GM23338 (cell line): ENCODE measurements around the gene NYAP2. TPM values are rescaled to one million over a fixed set of nuclear protein-coding genes. Genes with fewer than 3 reads are reported as not detected.

Source experiments
- ATAC-seq: fragments of 200-7000 bp; cut with Tn5 transposase; 3 replicates; pipeline ENCODE4 v1.9.1; 2020
- DNase-seq: peaks from one replicate; pipeline ENCODE4 v3.0.0-alpha.2; 2015; ENCODE audit warnings: low spot score
- H2AFZ ChIP-seq: fragments of 200-600 bp; sonication (generic); 2 replicates; pipeline ENCODE4 v1.8.0; 2016; ENCODE audit warnings: antibody characterized with exemption, mild to moderate bottlenecking, moderate library complexity
- H3F3A ChIP-seq: fragments of 200-600 bp; sonication (generic); replicated peaks from 2 replicates; pipeline ENCODE4 v1.8.0; 2017; ENCODE audit warnings: antibody characterized with exemption, mixed run types, low read depth
- H3K27ac ChIP-seq: fragments of 200-600 bp; sonication (generic); 2 replicates; pipeline ENCODE4 v1.6.1; 2016; ENCODE audit warnings: low read depth
- H3K27me3 ChIP-seq: fragments of 200-600 bp; sonication (generic); 2 replicates; pipeline ENCODE4 v1.8.0; 2016; ENCODE audit warnings: mild to moderate bottlenecking, mixed run types, moderate library complexity; ENCODE audit not compliant: insufficient read depth
- H3K36me3 ChIP-seq: fragments of 200-600 bp; sonication (generic); 2 replicates; pipeline ENCODE4 v1.8.0; 2016; ENCODE audit warnings: mild to moderate bottlenecking; ENCODE audit not compliant: insufficient read depth
- H3K4me1 ChIP-seq: fragments of 200-600 bp; sonication (generic); 2 replicates; pipeline ENCODE4 v1.8.0; 2016; ENCODE audit warnings: mild to moderate bottlenecking, moderate library complexity; ENCODE audit not compliant: insufficient read depth
- H3K4me2 ChIP-seq: fragments of 200-600 bp; sonication (generic); 2 replicates; pipeline ENCODE4 v1.7.1; 2017; ENCODE audit warnings: mixed run types
- H3K4me3 ChIP-seq: fragments of 200-600 bp; sonication (generic); 2 replicates; pipeline ENCODE4 v1.6.1; 2016; ENCODE audit warnings: mixed run types
- H3K79me2 ChIP-seq: fragments of 200-600 bp; sonication (generic); replicated peaks from 2 replicates; pipeline ENCODE4 v1.8.0; 2017; ENCODE audit warnings: mild to moderate bottlenecking; ENCODE audit not compliant: insufficient read depth
- H3K9me2 ChIP-seq: fragments of 200-600 bp; sonication (generic); 2 replicates; pipeline ENCODE4 v1.8.0; 2017; ENCODE audit not compliant: insufficient read depth
- H4K20me1 ChIP-seq: fragments of 200-600 bp; sonication (generic); replicated peaks from 2 replicates; pipeline ENCODE4 v1.8.0; 2017; ENCODE audit warnings: mild to moderate bottlenecking; ENCODE audit not compliant: insufficient read depth
- H3K27ac Mint-ChIP-seq: 2 replicates; pipeline ENCODE4 v1.8.0; 2020; ENCODE audit warnings: inconsistent platforms, mild to moderate bottlenecking, moderate library complexity, mixed read lengths
- H3K27me3 Mint-ChIP-seq: 3 replicates; pipeline ENCODE4 v1.8.0; 2022; ENCODE audit warnings: low read depth, mild to moderate bottlenecking, moderate library complexity, mixed read lengths, inconsistent platforms; ENCODE audit not compliant: insufficient read depth, poor library complexity
- H3K36me3 Mint-ChIP-seq: 3 replicates; pipeline ENCODE4 v1.8.0; 2021; ENCODE audit warnings: low read depth, mild to moderate bottlenecking, inconsistent platforms, moderate library complexity, mixed read lengths
- H3K4me1 Mint-ChIP-seq: 3 replicates; pipeline ENCODE4 v1.8.0; 2020; ENCODE audit warnings: mild to moderate bottlenecking, inconsistent platforms, mixed read lengths
- H3K4me3 Mint-ChIP-seq: 3 replicates; pipeline ENCODE4 v1.8.0; 2021; ENCODE audit warnings: moderate library complexity, mild to moderate bottlenecking, inconsistent platforms, mixed read lengths
- H3K9me3 Mint-ChIP-seq: 3 replicates; pipeline ENCODE4 v1.8.0; 2020; ENCODE audit warnings: moderate library complexity, mild to moderate bottlenecking, inconsistent platforms, mixed read lengths
- NANOG ChIP-seq: IDR thresholded peaks from 2 replicates; pipeline ENCODE4 v1.6.1; 2016; ENCODE audit warnings: antibody characterized with exemption, borderline replicate concordance
- POLR2AphosphoS5 ChIP-seq: IDR thresholded peaks from 2 replicates; pipeline ENCODE4 v1.6.1; 2016; ENCODE audit warnings: antibody characterized with exemption, low read depth
- STAT1 ChIP-seq: IDR thresholded peaks from one replicate; pipeline ENCODE4 v1.6.1; 2016; ENCODE audit warnings: antibody characterized with exemption; ENCODE audit not compliant: unreplicated experiment
- ZNF114 ChIP-seq: fragments of 250-450 bp; sonication (Bioruptor Pico); IDR thresholded peaks from 2 replicates; pipeline ENCODE4 v1.5.0; 2020; ENCODE audit warnings: mild to moderate bottlenecking, moderate library complexity
- polyA plus RNA-seq: library from polyadenylated mRNA; unstranded; fragments of >200 nt; fragmentation: Nextera tagmentation; extraction: Ambion mirVana; gene quantifications from 2 replicates; pipeline ENCODE4 v1.2.1, GENCODE V29; 2016
- total RNA-seq: library from RNA; depleted of rRNA; stranded (reverse); fragments of >200 nt; shearing (Covaris generic); gene quantifications from 2 replicates; pipeline ENCODE4 v1.2.3, GENCODE V29; 2014
- TF ChIP-seq, protein P1 (sequence below): fragments of 250-450 bp; sonication (Bioruptor Pico); IDR thresholded peaks from 2 replicates; pipeline ENCODE4 v1.5.0; 2020; ENCODE audit warnings: mild to moderate bottlenecking, moderate library complexity
- TF ChIP-seq, protein P2 (sequence below): IDR thresholded peaks from 2 replicates; pipeline ENCODE4 v1.6.1; 2016; ENCODE audit warnings: antibody characterized with exemption
- TF ChIP-seq, protein P3 (sequence below), 2 experiments: fragments of 200-600 bp in 1 of 2; sonication (generic) in 1 of 2; conservative IDR thresholded peaks; 2 replicates each; pipeline versions ENCODE4 v1.5.1 to v1.6.1; 2016 to 2017; ENCODE audit warnings: antibody characterized with exemption in 2 of 2, low read depth in 2 of 2, mild to moderate bottlenecking in 2 of 2, moderate library complexity in 1 of 2
- TF ChIP-seq, protein P4 (sequence below): IDR thresholded peaks from one replicate; pipeline ENCODE4 v1.6.1; 2018; ENCODE audit warnings: antibody characterized with exemption; ENCODE audit not compliant: unreplicated experiment

Gene NYAP2
- total and polyA plus RNA-seq, 2 experiments from 2014 or later, result not detected

DNA sequence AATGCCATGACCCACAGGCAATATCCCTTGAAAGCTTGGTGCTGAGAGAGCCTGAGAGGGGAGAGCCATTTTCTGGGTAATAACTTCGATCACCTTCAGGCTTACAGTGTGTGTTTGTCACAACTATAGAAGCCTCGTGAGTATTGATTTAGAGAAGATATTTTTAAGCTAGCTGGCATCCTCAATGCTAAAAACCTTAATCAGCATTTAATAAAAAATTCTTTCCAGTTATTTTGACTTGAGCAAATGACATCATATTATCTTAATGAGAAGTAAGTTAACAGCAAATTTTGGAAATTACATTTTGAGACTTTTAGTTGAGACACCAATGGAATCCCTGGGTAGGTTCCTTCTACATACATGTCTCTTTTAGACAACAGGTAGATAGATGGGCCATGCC lies 283.7 kb downstream of the NYAP2 start:
- no peaks in the 10 kb centered on the region for H3F3A ChIP-seq
- H3K9me2 ChIP-seq, result no peaks in the 10 kb centered on the region; the same call in 1 of the 2 replicates
- H3K27me3 Mint-ChIP-seq, result no peaks in the 10 kb centered on the region
- H3K4me3 Mint-ChIP-seq, result no peak overlapping the region
- no peaks in the 10 kb centered on the region for H3K36me3 ChIP-seq
- no peaks in the 10 kb centered on the region for H3K9me3 Mint-ChIP-seq
- DNase-seq (no peak), ATAC-seq (no peak)
- H3K79me2 ChIP-seq, result no peaks in the 10 kb centered on the region
- no peaks in the 10 kb centered on the region for H3K4me1 ChIP-seq
- H3K4me2 ChIP-seq, result no peak overlapping the region
- H3K36me3 Mint-ChIP-seq, result no peaks in the 10 kb centered on the region
- no peaks in the 10 kb centered on the region for H3K27me3 ChIP-seq
- H4K20me1 ChIP-seq, result no peaks in the 10 kb centered on the region
- H3K27ac ChIP-seq, result no peak overlapping the region
- TF ChIP-seq, protein P1, sequence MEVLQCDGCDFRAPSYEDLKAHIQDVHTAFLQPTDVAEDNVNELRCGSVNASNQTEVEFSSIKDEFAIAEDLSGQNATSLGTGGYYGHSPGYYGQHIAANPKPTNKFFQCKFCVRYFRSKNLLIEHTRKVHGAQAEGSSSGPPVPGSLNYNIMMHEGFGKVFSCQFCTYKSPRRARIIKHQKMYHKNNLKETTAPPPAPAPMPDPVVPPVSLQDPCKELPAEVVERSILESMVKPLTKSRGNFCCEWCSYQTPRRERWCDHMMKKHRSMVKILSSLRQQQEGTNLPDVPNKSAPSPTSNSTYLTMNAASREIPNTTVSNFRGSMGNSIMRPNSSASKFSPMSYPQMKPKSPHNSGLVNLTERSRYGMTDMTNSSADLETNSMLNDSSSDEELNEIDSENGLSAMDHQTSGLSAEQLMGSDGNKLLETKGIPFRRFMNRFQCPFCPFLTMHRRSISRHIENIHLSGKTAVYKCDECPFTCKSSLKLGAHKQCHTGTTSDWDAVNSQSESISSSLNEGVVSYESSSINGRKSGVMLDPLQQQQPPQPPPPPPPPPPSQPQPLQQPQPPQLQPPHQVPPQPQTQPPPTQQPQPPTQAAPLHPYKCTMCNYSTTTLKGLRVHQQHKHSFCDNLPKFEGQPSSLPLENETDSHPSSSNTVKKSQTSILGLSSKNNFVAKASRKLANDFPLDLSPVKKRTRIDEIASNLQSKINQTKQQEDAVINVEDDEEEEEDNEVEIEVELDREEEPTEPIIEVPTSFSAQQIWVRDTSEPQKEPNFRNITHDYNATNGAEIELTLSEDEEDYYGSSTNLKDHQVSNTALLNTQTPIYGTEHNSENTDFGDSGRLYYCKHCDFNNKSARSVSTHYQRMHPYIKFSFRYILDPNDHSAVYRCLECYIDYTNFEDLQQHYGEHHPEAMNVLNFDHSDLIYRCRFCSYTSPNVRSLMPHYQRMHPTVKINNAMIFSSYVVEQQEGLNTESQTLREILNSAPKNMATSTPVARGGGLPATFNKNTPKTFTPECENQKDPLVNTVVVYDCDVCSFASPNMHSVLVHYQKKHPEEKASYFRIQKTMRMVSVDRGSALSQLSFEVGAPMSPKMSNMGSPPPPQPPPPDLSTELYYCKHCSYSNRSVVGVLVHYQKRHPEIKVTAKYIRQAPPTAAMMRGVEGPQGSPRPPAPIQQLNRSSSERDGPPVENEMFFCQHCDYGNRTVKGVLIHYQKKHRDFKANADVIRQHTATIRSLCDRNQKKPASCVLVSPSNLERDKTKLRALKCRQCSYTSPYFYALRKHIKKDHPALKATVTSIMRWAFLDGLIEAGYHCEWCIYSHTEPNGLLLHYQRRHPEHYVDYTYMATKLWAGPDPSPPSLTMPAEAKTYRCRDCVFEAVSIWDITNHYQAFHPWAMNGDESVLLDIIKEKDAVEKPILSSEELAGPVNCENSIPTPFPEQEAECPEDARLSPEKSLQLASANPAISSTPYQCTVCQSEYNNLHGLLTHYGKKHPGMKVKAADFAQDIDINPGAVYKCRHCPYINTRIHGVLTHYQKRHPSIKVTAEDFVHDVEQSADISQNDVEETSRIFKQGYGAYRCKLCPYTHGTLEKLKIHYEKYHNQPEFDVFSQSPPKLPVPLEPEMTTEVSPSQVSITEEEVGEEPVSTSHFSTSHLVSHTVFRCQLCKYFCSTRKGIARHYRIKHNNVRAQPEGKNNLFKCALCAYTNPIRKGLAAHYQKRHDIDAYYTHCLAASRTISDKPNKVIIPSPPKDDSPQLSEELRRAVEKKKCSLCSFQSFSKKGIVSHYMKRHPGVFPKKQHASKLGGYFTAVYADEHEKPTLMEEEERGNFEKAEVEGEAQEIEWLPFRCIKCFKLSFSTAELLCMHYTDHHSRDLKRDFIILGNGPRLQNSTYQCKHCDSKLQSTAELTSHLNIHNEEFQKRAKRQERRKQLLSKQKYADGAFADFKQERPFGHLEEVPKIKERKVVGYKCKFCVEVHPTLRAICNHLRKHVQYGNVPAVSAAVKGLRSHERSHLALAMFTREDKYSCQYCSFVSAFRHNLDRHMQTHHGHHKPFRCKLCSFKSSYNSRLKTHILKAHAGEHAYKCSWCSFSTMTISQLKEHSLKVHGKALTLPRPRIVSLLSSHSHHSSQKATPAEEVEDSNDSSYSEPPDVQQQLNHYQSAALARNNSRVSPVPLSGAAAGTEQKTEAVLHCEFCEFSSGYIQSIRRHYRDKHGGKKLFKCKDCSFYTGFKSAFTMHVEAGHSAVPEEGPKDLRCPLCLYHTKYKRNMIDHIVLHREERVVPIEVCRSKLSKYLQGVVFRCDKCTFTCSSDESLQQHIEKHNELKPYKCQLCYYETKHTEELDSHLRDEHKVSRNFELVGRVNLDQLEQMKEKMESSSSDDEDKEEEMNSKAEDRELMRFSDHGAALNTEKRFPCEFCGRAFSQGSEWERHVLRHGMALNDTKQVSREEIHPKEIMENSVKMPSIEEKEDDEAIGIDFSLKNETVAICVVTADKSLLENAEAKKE, result no peak
- TF ChIP-seq ZNF114 (CRISPR knock-in tag) (no peak), STAT1 (no peak), POLR2AphosphoS5 (no peak), NANOG (no peak)
- TF ChIP-seq, protein P2, sequence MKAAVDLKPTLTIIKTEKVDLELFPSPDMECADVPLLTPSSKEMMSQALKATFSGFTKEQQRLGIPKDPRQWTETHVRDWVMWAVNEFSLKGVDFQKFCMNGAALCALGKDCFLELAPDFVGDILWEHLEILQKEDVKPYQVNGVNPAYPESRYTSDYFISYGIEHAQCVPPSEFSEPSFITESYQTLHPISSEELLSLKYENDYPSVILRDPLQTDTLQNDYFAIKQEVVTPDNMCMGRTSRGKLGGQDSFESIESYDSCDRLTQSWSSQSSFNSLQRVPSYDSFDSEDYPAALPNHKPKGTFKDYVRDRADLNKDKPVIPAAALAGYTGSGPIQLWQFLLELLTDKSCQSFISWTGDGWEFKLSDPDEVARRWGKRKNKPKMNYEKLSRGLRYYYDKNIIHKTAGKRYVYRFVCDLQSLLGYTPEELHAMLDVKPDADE, result no peak
- TF ChIP-seq, protein P3, sequence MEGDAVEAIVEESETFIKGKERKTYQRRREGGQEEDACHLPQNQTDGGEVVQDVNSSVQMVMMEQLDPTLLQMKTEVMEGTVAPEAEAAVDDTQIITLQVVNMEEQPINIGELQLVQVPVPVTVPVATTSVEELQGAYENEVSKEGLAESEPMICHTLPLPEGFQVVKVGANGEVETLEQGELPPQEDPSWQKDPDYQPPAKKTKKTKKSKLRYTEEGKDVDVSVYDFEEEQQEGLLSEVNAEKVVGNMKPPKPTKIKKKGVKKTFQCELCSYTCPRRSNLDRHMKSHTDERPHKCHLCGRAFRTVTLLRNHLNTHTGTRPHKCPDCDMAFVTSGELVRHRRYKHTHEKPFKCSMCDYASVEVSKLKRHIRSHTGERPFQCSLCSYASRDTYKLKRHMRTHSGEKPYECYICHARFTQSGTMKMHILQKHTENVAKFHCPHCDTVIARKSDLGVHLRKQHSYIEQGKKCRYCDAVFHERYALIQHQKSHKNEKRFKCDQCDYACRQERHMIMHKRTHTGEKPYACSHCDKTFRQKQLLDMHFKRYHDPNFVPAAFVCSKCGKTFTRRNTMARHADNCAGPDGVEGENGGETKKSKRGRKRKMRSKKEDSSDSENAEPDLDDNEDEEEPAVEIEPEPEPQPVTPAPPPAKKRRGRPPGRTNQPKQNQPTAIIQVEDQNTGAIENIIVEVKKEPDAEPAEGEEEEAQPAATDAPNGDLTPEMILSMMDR (conservative IDR thresholded peaks at IDR 0.05; ENCODE audit: low read depth in 2 of 2), result no peak
- TF ChIP-seq, protein P4, sequence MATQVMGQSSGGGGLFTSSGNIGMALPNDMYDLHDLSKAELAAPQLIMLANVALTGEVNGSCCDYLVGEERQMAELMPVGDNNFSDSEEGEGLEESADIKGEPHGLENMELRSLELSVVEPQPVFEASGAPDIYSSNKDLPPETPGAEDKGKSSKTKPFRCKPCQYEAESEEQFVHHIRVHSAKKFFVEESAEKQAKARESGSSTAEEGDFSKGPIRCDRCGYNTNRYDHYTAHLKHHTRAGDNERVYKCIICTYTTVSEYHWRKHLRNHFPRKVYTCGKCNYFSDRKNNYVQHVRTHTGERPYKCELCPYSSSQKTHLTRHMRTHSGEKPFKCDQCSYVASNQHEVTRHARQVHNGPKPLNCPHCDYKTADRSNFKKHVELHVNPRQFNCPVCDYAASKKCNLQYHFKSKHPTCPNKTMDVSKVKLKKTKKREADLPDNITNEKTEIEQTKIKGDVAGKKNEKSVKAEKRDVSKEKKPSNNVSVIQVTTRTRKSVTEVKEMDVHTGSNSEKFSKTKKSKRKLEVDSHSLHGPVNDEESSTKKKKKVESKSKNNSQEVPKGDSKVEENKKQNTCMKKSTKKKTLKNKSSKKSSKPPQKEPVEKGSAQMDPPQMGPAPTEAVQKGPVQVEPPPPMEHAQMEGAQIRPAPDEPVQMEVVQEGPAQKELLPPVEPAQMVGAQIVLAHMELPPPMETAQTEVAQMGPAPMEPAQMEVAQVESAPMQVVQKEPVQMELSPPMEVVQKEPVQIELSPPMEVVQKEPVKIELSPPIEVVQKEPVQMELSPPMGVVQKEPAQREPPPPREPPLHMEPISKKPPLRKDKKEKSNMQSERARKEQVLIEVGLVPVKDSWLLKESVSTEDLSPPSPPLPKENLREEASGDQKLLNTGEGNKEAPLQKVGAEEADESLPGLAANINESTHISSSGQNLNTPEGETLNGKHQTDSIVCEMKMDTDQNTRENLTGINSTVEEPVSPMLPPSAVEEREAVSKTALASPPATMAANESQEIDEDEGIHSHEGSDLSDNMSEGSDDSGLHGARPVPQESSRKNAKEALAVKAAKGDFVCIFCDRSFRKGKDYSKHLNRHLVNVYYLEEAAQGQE, result no peak
- H3K4me1 Mint-ChIP-seq, result no peaks in the 10 kb centered on the region
- no peak overlapping the region for H2AFZ ChIP-seq
- H3K4me3 ChIP-seq, result no peak overlapping the region
- no peak overlapping the region for H3K27ac Mint-ChIP-seq
